Activated T-cell treated with anti-CD3 and anti-CD28 coated beads, Interleukin-2, amount 50 U/mL, for 72 hours (primary cell): ENCODE measurements around the gene LHPP. TPM values are rescaled to one million over a fixed set of nuclear protein-coding genes. Genes with fewer than 3 reads are reported as not detected.

ENCODE experiments used
- ATAC-seq, 2 donors: fragments of 150-1000 bp; cut with Tn5 transposase; replicated peaks in 1 of 2; 2 replicates each; pipeline ENCODE4 v1.10.0; 2021; ENCODE audit warnings: moderate library complexity in 2 of 2, mild to moderate bottlenecking in 1 of 2
- DNase-seq, 2 donors: peaks; one replicate each; pipeline ENCODE4 v3.0.0; 2021 to 2022; ENCODE audit warnings: mixed read lengths in 1 of 2
- H3K27ac Mint-ChIP-seq: one replicate; pipeline ENCODE4 v1.8.0; 2022; ENCODE audit warnings: mild to moderate bottlenecking, moderate library complexity, mixed read lengths
- H3K27me3 Mint-ChIP-seq: one replicate; pipeline ENCODE4 v1.8.0; 2022; ENCODE audit warnings: low read depth, mixed read lengths
- H3K36me3 Mint-ChIP-seq, 2 donors: one replicate each; pipeline ENCODE4 v1.8.0; 2022; ENCODE audit warnings: mixed read lengths in 2 of 2, mild to moderate bottlenecking in 1 of 2; ENCODE audit not compliant: insufficient read depth in 2 of 2
- H3K4me1 Mint-ChIP-seq: one replicate; pipeline ENCODE4 v1.8.0; 2022; ENCODE audit warnings: low read depth, mixed read lengths
- H3K4me3 Mint-ChIP-seq, 2 donors: one replicate each; pipeline ENCODE4 v1.8.0; 2022; ENCODE audit warnings: mild to moderate bottlenecking in 2 of 2, mixed read lengths in 2 of 2, moderate library complexity in 2 of 2
- H3K9me3 Mint-ChIP-seq, 2 donors: one replicate each; pipeline ENCODE4 v1.8.0; 2022; ENCODE audit warnings: mixed read lengths in 2 of 2
- total RNA-seq, 2 donors: library from RNA; stranded (reverse); gene quantifications; one replicate each; pipeline ENCODE4 v1.2.3, GENCODE V29; 2022

Gene LHPP
- total RNA-seq, 2 donors from 2014 or later = 8.7 to 13.5 TPM

DNA sequence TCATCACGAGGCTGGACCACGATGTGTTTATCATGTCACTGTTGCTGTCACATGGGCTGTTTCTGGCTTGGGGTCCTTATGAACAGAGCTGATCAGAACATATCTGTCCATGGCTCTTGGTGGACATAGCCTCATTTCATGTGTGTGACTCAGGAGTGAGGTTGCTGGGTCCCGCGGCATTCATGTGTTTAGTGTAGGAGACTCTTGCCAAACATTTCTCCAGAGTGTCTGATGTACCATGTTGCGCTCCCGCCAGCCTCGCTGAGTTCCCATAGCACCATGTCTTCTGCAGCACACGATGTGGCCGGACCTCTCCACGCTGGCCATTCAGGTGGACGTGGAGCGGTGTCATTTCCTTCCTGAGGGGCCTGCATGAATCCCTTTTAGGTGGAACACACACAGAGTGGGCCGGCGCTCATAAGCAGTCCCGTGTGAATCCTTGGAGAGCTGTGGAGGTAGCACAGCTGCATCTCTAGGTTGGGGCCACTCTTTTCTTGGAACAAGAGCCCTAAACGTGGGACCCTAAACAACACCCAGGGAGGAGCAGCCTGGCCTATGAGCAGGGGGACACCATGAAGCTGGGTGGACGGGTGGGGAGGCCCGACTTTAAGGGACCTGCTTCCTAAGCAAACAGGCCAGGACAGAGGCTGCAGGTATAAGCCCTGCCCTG, 134.6 kb downstream of the LHPP start:
- H3K9me3 Mint-ChIP-seq = peaks cover 0 to 2% of the 10 kb centered on the region in 2 donors
- no peaks in the 10 kb centered on the region for H3K27me3 Mint-ChIP-seq
- no peaks in the 10 kb centered on the region for H3K36me3 Mint-ChIP-seq
- no peak overlapping the region for H3K4me3 Mint-ChIP-seq
- DNase-seq = no peak
- no peak overlapping the region for H3K27ac Mint-ChIP-seq
- peaks cover 8% of the 10 kb centered on the region for H3K4me1 Mint-ChIP-seq
- ATAC-seq = no peak

DNA sequence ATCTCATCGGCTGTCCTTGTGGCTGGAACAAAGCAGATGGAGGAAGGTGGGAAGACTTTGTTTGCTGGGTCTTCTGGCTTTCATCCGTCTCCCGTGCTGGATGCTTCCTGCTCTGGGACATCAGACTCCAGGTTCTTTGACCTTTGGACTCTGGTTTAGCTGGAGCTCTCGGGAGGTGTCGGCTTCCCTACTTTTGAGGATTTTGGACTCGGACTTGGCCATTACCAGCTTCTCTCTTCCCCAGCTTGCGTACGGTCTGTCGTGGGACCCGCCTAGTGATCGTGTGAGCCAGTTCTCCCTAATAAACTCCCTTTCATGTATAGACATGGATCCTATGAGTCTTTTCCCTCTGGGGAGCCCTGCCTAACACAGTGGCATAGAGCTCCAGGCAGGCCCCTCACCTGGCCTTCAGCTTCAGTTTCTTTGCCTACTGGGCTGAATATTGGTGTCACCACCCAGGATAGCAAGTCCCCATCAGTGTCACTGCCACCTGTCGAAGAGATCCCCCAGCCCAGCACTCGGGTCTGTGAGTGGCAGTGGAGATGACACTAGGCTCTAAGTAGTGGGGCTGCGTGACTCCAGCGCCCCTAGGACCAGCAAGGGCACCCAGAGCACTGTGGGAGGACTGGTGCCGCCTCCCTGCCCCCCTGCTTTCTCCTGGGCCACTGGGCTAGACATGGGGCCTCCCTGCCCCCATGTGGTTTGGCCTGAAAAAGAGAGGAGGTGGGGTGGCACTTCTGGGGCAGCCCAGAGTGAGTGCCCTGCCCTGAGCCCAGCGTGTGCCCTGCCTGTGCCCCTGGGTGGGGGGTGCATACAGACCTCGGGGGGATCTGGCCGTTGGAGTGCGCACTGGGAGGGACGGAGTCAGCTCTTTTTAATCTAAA, 135.6 kb downstream of the LHPP start:
- DNase-seq = no peak
- no peaks in the 10 kb centered on the region for H3K36me3 Mint-ChIP-seq
- ATAC-seq = no peak
- H3K27ac Mint-ChIP-seq = no peak overlapping the region
- no peak overlapping the region for H3K4me3 Mint-ChIP-seq
- no peaks in the 10 kb centered on the region for H3K9me3 Mint-ChIP-seq
- no peaks in the 10 kb centered on the region for H3K27me3 Mint-ChIP-seq
- peaks cover 2% of the 10 kb centered on the region for H3K4me1 Mint-ChIP-seq

- no peaks in the 10 kb centered on the region for H3K27me3 Mint-ChIP-seq
- no peaks in the 10 kb centered on the region for H3K36me3 Mint-ChIP-seq
- H3K27ac Mint-ChIP-seq = no peak overlapping the region
- DNase-seq = no peak
- no peak for ATAC-seq
- no peaks in the 10 kb centered on the region for H3K9me3 Mint-ChIP-seq
- no peak overlapping the region for H3K4me3 Mint-ChIP-seq
- H3K4me1 Mint-ChIP-seq = no peaks in the 10 kb centered on the region
Observed at GRCh38 chr10:124597846-124598165, 136.2 kb downstream of the LHPP start.

DNA sequence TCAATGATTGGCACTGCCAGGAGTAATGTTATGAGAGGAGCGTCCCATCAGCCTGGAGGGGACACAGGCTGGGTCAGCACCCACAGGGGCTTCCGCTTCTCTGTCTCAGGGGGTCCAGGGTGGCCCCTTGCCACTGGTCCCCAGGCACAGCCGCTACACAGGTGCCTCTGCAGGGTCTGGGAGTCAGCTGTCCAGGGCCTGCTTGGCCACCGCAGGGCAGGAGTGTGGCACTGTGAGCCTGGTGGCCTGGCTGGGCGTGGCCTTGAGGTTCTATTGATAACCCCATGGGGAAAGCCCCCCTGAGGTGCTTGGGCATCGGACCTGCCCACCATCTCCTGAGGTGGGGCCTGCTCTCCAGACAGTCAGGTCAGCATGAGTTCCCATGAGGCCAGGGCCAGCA, 136.6 kb downstream of the LHPP start:
- Mint-ChIP-seq H3K4me3 (no peak overlapping the region), H3K27me3 (no peaks in the 10 kb centered on the region), H3K4me1 (no peaks in the 10 kb centered on the region), H3K27ac (no peak overlapping the region), H3K9me3 (no peaks in the 10 kb centered on the region), H3K36me3 (no peaks in the 10 kb centered on the region)
- ATAC-seq = no peak
- DNase-seq = no peak

DNA sequence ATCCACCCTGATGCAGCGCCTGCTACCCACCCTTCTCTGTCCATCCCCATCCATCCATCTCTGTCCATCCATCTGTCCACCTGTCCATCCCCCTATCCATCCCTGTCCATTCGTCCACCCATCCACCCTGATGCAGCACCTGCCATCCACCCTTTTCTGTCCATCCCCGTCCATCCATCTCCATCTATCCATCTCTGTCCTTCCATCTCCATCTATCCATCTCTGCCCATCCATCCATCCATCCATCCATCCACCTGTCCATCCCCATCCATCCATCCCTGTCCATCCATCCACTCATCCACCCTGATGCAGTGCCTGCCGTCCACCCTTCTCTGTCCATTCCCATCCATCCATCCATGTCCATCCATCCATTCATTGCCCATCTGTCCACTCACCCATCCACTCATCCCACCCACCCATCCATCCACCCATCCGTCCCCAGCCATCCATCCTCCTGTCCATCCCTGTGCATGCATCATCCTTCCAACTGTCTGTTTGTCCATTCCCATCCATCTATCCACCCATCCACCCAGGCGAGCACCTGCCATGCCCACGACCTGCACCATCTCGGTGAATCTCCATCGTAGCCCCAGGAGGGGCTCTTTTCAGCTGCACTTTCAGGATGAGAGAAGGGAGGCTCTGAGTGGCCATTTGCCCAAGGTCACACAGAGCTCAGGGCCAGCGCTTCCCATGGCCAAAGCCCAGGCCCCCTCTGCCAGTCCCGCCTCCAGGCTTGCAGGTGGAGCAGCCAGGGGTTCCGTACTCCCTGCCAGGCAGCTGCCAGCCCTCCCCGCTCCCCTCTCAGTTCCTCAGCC, 137.4 kb downstream of the LHPP start:
- no peak for ATAC-seq
- Mint-ChIP-seq H3K4me1 (no peaks in the 10 kb centered on the region), H3K9me3 (no peaks in the 10 kb centered on the region), H3K27me3 (no peaks in the 10 kb centered on the region), H3K4me3 (no peak overlapping the region), H3K36me3 (no peaks in the 10 kb centered on the region), H3K27ac (no peak overlapping the region)
- DNase-seq = no peak

GRCh38 chr10:124599588-124600050, 138.0 kb downstream of the LHPP start:
- no peak for DNase-seq
- Mint-ChIP-seq H3K4me3 (no peak overlapping the region), H3K9me3 (no peaks in the 10 kb centered on the region), H3K27ac (no peak overlapping the region), H3K27me3 (no peaks in the 10 kb centered on the region), H3K4me1 (no peaks in the 10 kb centered on the region), H3K36me3 (no peaks in the 10 kb centered on the region)
- ATAC-seq = no peak

GRCh38 chr10:124600051-124600880, 138.6 kb downstream of the LHPP start:
- H3K9me3 Mint-ChIP-seq = no peaks in the 10 kb centered on the region
- ATAC-seq = no peak
- no peak for DNase-seq
- no peaks in the 10 kb centered on the region for H3K27me3 Mint-ChIP-seq
- no peak overlapping the region for H3K4me3 Mint-ChIP-seq
- H3K36me3 Mint-ChIP-seq = no peaks in the 10 kb centered on the region
- no peaks in the 10 kb centered on the region for H3K4me1 Mint-ChIP-seq
- H3K27ac Mint-ChIP-seq = no peak overlapping the region

- no peaks in the 10 kb centered on the region for H3K9me3 Mint-ChIP-seq
- no peaks in the 10 kb centered on the region for H3K36me3 Mint-ChIP-seq
- ATAC-seq (no peak), DNase-seq (no peak)
- no peaks in the 10 kb centered on the region for H3K27me3 Mint-ChIP-seq
- no peak overlapping the region for H3K4me3 Mint-ChIP-seq
- no peaks in the 10 kb centered on the region for H3K4me1 Mint-ChIP-seq
- no peak overlapping the region for H3K27ac Mint-ChIP-seq
Observed at GRCh38 chr10:124601016-124601415, 139.4 kb downstream of the LHPP start.

- no peak overlapping the region for H3K27ac Mint-ChIP-seq
Observed at GRCh38 chr10:124601431-124602120, 140.0 kb downstream of the LHPP start.

DNA sequence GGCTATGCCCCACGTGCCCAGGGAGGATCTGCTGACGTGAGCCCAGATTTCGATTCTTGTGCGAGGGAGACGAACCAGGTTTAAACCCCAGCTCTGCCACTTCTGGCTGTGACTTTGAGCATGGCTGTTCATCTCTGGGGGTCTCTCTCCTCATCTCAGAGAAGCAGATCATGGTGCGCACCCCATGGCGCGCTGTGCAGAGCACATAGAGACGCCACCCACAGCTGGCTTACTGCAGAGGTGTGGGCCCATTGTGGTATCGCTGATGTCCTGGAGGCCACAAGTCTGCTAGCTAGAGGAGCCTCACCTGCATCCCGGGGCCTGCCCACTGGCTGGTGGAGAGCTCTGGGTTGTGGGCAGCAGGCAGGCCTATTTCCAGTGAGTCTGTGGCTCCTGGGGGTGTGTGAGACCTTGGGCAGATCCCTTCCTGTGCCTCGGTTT, 140.5 kb downstream of the LHPP start:
- Mint-ChIP-seq H3K27ac (no peak overlapping the region), H3K9me3 (no peaks in the 10 kb centered on the region), H3K4me3 (no peak overlapping the region), H3K27me3 (no peaks in the 10 kb centered on the region), H3K36me3 (no peaks in the 10 kb centered on the region), H3K4me1 (no peaks in the 10 kb centered on the region)
- DNase-seq (no peak), ATAC-seq (no peak)

More at GRCh38 chr10:124601431-124602120, 140.0 kb downstream of the LHPP start:
- no peak overlapping the region for H3K4me3 Mint-ChIP-seq
- H3K9me3 Mint-ChIP-seq = no peaks in the 10 kb centered on the region
- no peaks in the 10 kb centered on the region for H3K4me1 Mint-ChIP-seq
- no peak for DNase-seq
- no peaks in the 10 kb centered on the region for H3K36me3 Mint-ChIP-seq
- ATAC-seq = no peak
- H3K27me3 Mint-ChIP-seq = no peaks in the 10 kb centered on the region

DNA sequence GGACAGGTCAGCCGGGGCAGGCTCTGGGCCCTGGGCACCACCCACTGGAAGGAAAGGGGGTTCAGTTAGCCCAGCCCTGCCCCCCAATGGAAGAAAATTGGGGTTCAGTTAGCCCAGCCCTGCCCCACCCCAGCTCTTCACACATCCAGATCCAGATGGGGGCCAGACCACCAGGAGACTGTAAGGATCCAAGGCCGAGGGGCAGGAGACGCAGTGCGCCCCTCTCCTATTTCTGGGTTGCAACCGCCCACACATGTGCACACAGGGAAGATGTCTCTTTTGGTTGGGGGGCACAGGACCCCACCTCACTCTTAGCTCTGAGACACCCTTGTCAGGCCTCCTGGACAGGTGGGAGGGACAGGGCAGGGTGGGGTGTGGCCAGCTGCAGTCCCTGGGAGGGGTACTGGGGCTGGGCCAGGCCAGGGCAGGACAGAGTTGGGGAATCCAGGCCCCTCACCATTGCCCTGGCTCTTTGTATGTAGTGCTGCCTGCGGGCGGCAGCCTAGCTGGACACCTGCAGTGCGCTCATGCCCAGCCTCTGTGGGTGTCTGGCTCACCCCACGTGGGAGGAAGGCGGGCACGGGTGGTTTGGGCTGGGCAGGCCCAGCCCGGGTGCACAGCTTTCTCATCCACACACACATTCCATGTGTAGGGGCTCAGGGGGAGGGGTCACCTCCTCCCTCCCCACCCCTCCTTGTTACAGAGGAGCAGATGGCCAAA, 141.2 kb downstream of the LHPP start:
- no peak for ATAC-seq

More for the DNA sequence above, 141.2 kb downstream of the LHPP start:
- H3K36me3 Mint-ChIP-seq = no peaks in the 10 kb centered on the region
- no peak overlapping the region for H3K4me3 Mint-ChIP-seq
- no peak for DNase-seq
- no peaks in the 10 kb centered on the region for H3K4me1 Mint-ChIP-seq
- H3K27ac Mint-ChIP-seq = no peak overlapping the region
- H3K9me3 Mint-ChIP-seq = no peaks in the 10 kb centered on the region
- H3K27me3 Mint-ChIP-seq = no peaks in the 10 kb centered on the region
